Measurements from ENCODE around the gene TCEAL4. TPM values are rescaled to one million over a fixed set of nuclear protein-coding genes. Genes with fewer than 3 reads are reported as not detected.

Gene TCEAL4
- polyA plus RNA-seq, 1 donor (not counting 4 experiments of a cell fraction or from before 2014, with no cell fraction given), result 73.1 TPM

DNA sequence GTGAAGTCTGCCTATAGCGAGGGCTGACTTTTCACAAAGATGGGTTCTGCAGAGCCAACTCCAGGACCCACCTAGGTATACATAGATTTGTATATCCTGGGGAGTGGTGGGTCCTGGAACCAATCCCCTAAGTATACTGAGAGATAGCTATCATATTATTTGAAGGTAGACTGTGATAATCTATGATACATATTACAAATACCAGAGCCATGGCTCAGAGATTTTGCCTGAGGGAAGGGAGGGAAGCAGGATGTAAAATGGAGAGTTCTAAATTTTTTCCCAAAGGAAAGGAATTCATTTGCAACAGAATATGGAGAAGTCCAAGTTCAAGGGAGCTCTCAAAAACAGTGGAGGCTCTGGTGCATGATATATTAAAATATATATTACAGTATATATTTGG, 29.7 kb downstream of the TCEAL4 start:
- H3K27me3 ChIP-seq (ENCODE audit: control insufficient read depth, extremely low read depth, insufficient read depth, low read length), result no peaks in the 10 kb centered on the region
- no peak overlapping the region for H3K9ac ChIP-seq (ENCODE audit: control insufficient read depth, extremely low read depth, insufficient read depth, low read length)
- DNase-seq (ENCODE audit: low read depth, low spot score), result no peak
- H3K4me1 ChIP-seq (ENCODE audit: control insufficient read depth, extremely low read depth, insufficient read depth, low read length), result peaks cover 21% of the 10 kb centered on the region
- H3K27ac ChIP-seq (ENCODE audit: control insufficient read depth, insufficient read depth, low read length), result no peak overlapping the region
- H3K79me2 ChIP-seq (ENCODE audit: control insufficient read depth, insufficient read depth, low read length), result no peaks in the 10 kb centered on the region
- no peaks in the 10 kb centered on the region for H3K36me3 ChIP-seq (ENCODE audit: control insufficient read depth in 2 of 2, extremely low read depth in 1 of 2, insufficient read depth in 2 of 2, low read length in 2 of 2)
- H3K4me3 ChIP-seq (ENCODE audit: control insufficient read depth in 2 of 3, extremely low read depth in 1 of 3, insufficient read depth in 2 of 3, low read depth in 1 of 3, low read length in 3 of 3), result no peak overlapping the region
- no peaks in the 10 kb centered on the region for H3K9me3 ChIP-seq (ENCODE audit: control insufficient read depth, low read depth, low read length)
- no peak overlapping the region for H2AFZ ChIP-seq (ENCODE audit: control insufficient read depth, low read length)
- H3K4me2 ChIP-seq (ENCODE audit: control insufficient read depth, extremely low read depth, insufficient read depth, low read depth, low read length), result peak overlapping the region; percentile 28
- no peaks in the 10 kb centered on the region for H4K20me1 ChIP-seq (ENCODE audit: control insufficient read depth, extremely low read depth, insufficient read depth, low read length)
- TF ChIP-seq, protein P1, sequence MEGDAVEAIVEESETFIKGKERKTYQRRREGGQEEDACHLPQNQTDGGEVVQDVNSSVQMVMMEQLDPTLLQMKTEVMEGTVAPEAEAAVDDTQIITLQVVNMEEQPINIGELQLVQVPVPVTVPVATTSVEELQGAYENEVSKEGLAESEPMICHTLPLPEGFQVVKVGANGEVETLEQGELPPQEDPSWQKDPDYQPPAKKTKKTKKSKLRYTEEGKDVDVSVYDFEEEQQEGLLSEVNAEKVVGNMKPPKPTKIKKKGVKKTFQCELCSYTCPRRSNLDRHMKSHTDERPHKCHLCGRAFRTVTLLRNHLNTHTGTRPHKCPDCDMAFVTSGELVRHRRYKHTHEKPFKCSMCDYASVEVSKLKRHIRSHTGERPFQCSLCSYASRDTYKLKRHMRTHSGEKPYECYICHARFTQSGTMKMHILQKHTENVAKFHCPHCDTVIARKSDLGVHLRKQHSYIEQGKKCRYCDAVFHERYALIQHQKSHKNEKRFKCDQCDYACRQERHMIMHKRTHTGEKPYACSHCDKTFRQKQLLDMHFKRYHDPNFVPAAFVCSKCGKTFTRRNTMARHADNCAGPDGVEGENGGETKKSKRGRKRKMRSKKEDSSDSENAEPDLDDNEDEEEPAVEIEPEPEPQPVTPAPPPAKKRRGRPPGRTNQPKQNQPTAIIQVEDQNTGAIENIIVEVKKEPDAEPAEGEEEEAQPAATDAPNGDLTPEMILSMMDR (optimal IDR thresholded peaks at IDR 0.05 in 1 of 3, IDR thresholded peaks at IDR 0.05 in 1 of 3, conservative IDR thresholded peaks at IDR 0.05 in 1 of 3; ENCODE audit: extremely low read depth in 1 of 3, insufficient read depth in 2 of 3, low read length in 3 of 3), result no peak
- no peak for TF ChIP-seq EZH2 (IDR thresholded peaks at IDR 0.05; ENCODE audit: low read length)
- H3K9me1 ChIP-seq (ENCODE audit: control insufficient read depth, extremely low read depth, insufficient read depth, low read length), result no peaks in the 10 kb centered on the region
- no peak for FAIRE-seq
- dilution Hi-C loops (cut with MboI; ENCODE audit: extremely low pct_ligation_motif_present, low sequenced_read_pairs), result no loop called here

DNA sequence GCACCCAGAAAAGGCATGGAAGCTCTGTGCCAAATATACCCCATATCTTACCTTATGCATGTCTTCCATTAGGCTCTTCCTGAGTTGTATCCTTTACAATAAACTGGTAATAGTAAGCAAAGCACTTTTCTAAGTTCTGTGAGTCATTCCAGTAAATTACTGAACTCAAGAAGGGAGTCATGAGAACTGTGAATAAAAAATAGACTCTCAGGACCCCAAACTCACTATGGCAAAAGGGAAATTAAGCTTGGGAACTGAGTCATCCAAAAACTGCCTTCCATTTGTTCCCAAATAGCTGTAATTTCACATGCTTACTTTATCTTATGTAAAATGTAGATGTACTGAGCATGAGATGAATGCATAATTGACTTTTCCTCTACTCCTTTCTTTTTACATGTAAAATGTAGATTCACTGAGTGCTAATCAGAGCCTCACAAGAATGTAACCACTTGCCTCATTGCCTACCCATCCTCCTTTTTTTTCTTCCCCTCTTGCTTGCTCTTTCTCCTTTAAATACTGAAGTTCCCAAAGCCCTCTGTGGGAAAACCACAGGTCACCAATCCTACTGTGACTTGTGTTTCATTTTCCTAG, 30.6 kb downstream of the TCEAL4 start:
- no peak for TF ChIP-seq EZH2 (IDR thresholded peaks at IDR 0.05; ENCODE audit: low read length)
- Histone ChIP-seq H3K4me1 (ENCODE audit: control insufficient read depth, extremely low read depth, insufficient read depth, low read length) (peaks cover 21% of the 10 kb centered on the region), H3K9me3 (ENCODE audit: control insufficient read depth, low read depth, low read length) (no peaks in the 10 kb centered on the region), H3K9me1 (ENCODE audit: control insufficient read depth, extremely low read depth, insufficient read depth, low read length) (no peaks in the 10 kb centered on the region), H4K20me1 (ENCODE audit: control insufficient read depth, extremely low read depth, insufficient read depth, low read length) (no peaks in the 10 kb centered on the region), H3K36me3 (ENCODE audit: control insufficient read depth in 2 of 2, extremely low read depth in 1 of 2, insufficient read depth in 2 of 2, low read length in 2 of 2) (no peaks in the 10 kb centered on the region), H3K27me3 (ENCODE audit: control insufficient read depth, extremely low read depth, insufficient read depth, low read length) (no peaks in the 10 kb centered on the region), H2AFZ (ENCODE audit: control insufficient read depth, low read length) (no peak overlapping the region), H3K4me3 (ENCODE audit: control insufficient read depth in 2 of 3, extremely low read depth in 1 of 3, insufficient read depth in 2 of 3, low read depth in 1 of 3, low read length in 3 of 3) (no peak overlapping the region), H3K4me2 (ENCODE audit: control insufficient read depth, extremely low read depth, insufficient read depth, low read depth, low read length) (no peak overlapping the region), H3K27ac (ENCODE audit: control insufficient read depth, insufficient read depth, low read length) (no peak overlapping the region), H3K79me2 (ENCODE audit: control insufficient read depth, insufficient read depth, low read length) (no peaks in the 10 kb centered on the region), H3K9ac (ENCODE audit: control insufficient read depth, extremely low read depth, insufficient read depth, low read length) (no peak overlapping the region)
- FAIRE-seq (no peak), DNase-seq (ENCODE audit: low read depth, low spot score) (no peak)
- dilution Hi-C loops (cut with MboI; ENCODE audit: extremely low pct_ligation_motif_present, low sequenced_read_pairs), result no loop called here

DNA sequence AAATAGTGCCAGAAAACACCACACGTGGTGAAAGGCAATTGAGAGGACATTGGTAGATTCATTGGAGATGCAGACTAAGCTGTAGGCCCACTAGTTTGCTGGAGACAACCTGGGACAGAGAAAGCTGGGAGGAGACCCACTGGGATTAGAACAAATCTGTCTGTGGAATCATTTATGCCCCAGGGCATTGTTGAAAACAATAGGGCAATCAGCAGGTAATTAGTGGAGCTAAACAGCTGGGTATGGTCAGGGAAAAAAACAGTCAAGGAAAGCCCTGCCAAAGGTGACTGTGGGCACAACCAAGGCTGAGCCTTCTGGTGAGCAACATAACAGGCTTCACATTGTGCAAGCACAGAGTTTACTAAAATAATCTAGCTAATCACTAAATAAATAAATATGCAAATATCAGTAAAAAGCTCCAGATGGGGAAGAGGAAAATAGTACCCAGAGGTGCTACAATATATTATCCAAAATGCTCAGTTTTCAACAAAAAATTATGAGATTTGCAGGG, 31.4 kb downstream of the TCEAL4 start:
- TF ChIP-seq, protein P1 (optimal IDR thresholded peaks at IDR 0.05 in 1 of 3, IDR thresholded peaks at IDR 0.05 in 1 of 3, conservative IDR thresholded peaks at IDR 0.05 in 1 of 3; ENCODE audit: extremely low read depth in 1 of 3, insufficient read depth in 2 of 3, low read length in 3 of 3), result no peak
- no peak for TF ChIP-seq EZH2 (IDR thresholded peaks at IDR 0.05; ENCODE audit: low read length)
- H3K27ac ChIP-seq (ENCODE audit: control insufficient read depth, insufficient read depth, low read length), result no peak overlapping the region
- no peak overlapping the region for H3K9ac ChIP-seq (ENCODE audit: control insufficient read depth, extremely low read depth, insufficient read depth, low read length)
- no peaks in the 10 kb centered on the region for H3K9me1 ChIP-seq (ENCODE audit: control insufficient read depth, extremely low read depth, insufficient read depth, low read length)
- no peak overlapping the region for H2AFZ ChIP-seq (ENCODE audit: control insufficient read depth, low read length)
- dilution Hi-C loops (cut with MboI; ENCODE audit: extremely low pct_ligation_motif_present, low sequenced_read_pairs), result no loop called here
- H3K4me1 ChIP-seq (ENCODE audit: control insufficient read depth, extremely low read depth, insufficient read depth, low read length), result peaks cover 21% of the 10 kb centered on the region
- H4K20me1 ChIP-seq (ENCODE audit: control insufficient read depth, extremely low read depth, insufficient read depth, low read length), result no peaks in the 10 kb centered on the region
- FAIRE-seq, result no peak
- H3K4me2 ChIP-seq (ENCODE audit: control insufficient read depth, extremely low read depth, insufficient read depth, low read depth, low read length), result no peak overlapping the region
- no peak overlapping the region for H3K4me3 ChIP-seq (ENCODE audit: control insufficient read depth in 2 of 3, extremely low read depth in 1 of 3, insufficient read depth in 2 of 3, low read depth in 1 of 3, low read length in 3 of 3)
- no peaks in the 10 kb centered on the region for H3K27me3 ChIP-seq (ENCODE audit: control insufficient read depth, extremely low read depth, insufficient read depth, low read length)
- no peaks in the 10 kb centered on the region for H3K79me2 ChIP-seq (ENCODE audit: control insufficient read depth, insufficient read depth, low read length)
- H3K9me3 ChIP-seq (ENCODE audit: control insufficient read depth, low read depth, low read length), result no peaks in the 10 kb centered on the region
- DNase-seq (ENCODE audit: low read depth, low spot score), result no peak
- no peaks in the 10 kb centered on the region for H3K36me3 ChIP-seq (ENCODE audit: control insufficient read depth in 2 of 2, extremely low read depth in 1 of 2, insufficient read depth in 2 of 2, low read length in 2 of 2)

All from keratinocyte (primary cell).